Activated naive CD4-positive, alpha-beta T cell treated with anti-CD3 and anti-CD28 coated beads for 36 hours (primary cell): Measurements from ENCODE around the gene TDRD3. TPM values are rescaled to one million over a fixed set of nuclear protein-coding genes. Genes with fewer than 3 reads are reported as not detected.

Experiments
- CTCF ChIA-PET: fragments of 350-600 bp; sonication (Branson Sonifier 250); formaldehyde crosslinking; loops from one replicate; lab custom pipeline; 2021; ENCODE audit warnings: antibody characterized with exemption; lab: Charles Lee
- DNase-seq: peaks from one replicate; pipeline ENCODE4 v3.0.0-alpha.2; 2020
- H3K27ac Mint-ChIP-seq: one replicate; pipeline ENCODE4 v1.8.0; 2021; ENCODE audit warnings: mild to moderate bottlenecking, mixed read lengths
- H3K27me3 Mint-ChIP-seq: one replicate; pipeline ENCODE4 v1.8.0; 2021; ENCODE audit warnings: low read depth, mixed read lengths
- H3K36me3 Mint-ChIP-seq: one replicate; pipeline ENCODE4 v1.8.0; 2021; ENCODE audit warnings: low read depth, mixed read lengths
- H3K4me1 Mint-ChIP-seq: one replicate; pipeline ENCODE4 v1.8.0; 2021; ENCODE audit warnings: low read depth, mixed read lengths
- H3K4me3 Mint-ChIP-seq: one replicate; pipeline ENCODE4 v1.8.0; 2021; ENCODE audit warnings: mild to moderate bottlenecking, moderate library complexity, mixed read lengths
- H3K9me3 Mint-ChIP-seq: one replicate; pipeline ENCODE4 v1.8.0; 2021; ENCODE audit warnings: mixed read lengths
- intact Hi-C: fragments of 100-400 bp; cut with micrococcal nuclease; formaldehyde crosslinking; loops from one replicate; pipeline ENCODE4 v1.15.1; 2023
- total RNA-seq, 2 experiments: library from RNA; stranded (reverse); gene quantifications; one replicate each; pipeline ENCODE4 v1.2.3, GENCODE V29; 2021

TDRD3 gene
- total RNA-seq, 2 experiments from 2014 or later, result 13.5 to 14.2 TPM

GRCh38 chr13:60603049-60603448, 206.0 kb downstream of the TDRD3 start:
- Mint-ChIP-seq H3K9me3 (no peaks in the 10 kb centered on the region), H3K36me3 (no peaks in the 10 kb centered on the region), H3K4me3 (no peak overlapping the region), H3K27me3 (peaks cover 9% of the 10 kb centered on the region), H3K4me1 (no peaks in the 10 kb centered on the region), H3K27ac (no peak overlapping the region)
- intact Hi-C loops, result no loop called here
- DNase-seq, result no peak
- CTCF ChIA-PET, result no interaction called here

GRCh38 chr13:60604058-60604457, 207.0 kb downstream of the TDRD3 start:
- CTCF ChIA-PET, result no interaction called here
- peaks cover 9% of the 10 kb centered on the region for H3K27me3 Mint-ChIP-seq
- no peaks in the 10 kb centered on the region for H3K36me3 Mint-ChIP-seq
- H3K4me1 Mint-ChIP-seq, result no peaks in the 10 kb centered on the region
- DNase-seq, result no peak
- H3K9me3 Mint-ChIP-seq, result no peaks in the 10 kb centered on the region
- H3K27ac Mint-ChIP-seq, result no peak overlapping the region
- no peak overlapping the region for H3K4me3 Mint-ChIP-seq
- intact Hi-C loops, result no loop called here

GRCh38 chr13:60608954-60609353, 211.9 kb downstream of the TDRD3 start:
- intact Hi-C loops, result no loop called here
- CTCF ChIA-PET, result no interaction called here
- Mint-ChIP-seq H3K27me3 (peaks cover 3% of the 10 kb centered on the region), H3K4me1 (no peaks in the 10 kb centered on the region), H3K4me3 (no peak overlapping the region), H3K36me3 (no peaks in the 10 kb centered on the region), H3K9me3 (no peaks in the 10 kb centered on the region), H3K27ac (no peak overlapping the region)
- no peak for DNase-seq

- intact Hi-C loops, result no loop called here
- CTCF ChIA-PET, result no interaction called here
- H3K36me3 Mint-ChIP-seq, result no peaks in the 10 kb centered on the region
- H3K27ac Mint-ChIP-seq, result no peak overlapping the region
- H3K4me3 Mint-ChIP-seq, result no peak overlapping the region
- DNase-seq, result no peak
- H3K4me1 Mint-ChIP-seq, result no peaks in the 10 kb centered on the region
- H3K9me3 Mint-ChIP-seq, result no peaks in the 10 kb centered on the region
- H3K27me3 Mint-ChIP-seq, result peaks cover 2% of the 10 kb centered on the region
Observed at GRCh38 chr13:60611523-60611922, 214.5 kb downstream of the TDRD3 start.

- Mint-ChIP-seq H3K9me3 (no peaks in the 10 kb centered on the region), H3K4me3 (no peak overlapping the region), H3K27me3 (peaks cover 6% of the 10 kb centered on the region), H3K36me3 (no peaks in the 10 kb centered on the region), H3K4me1 (no peaks in the 10 kb centered on the region), H3K27ac (no peak overlapping the region)
- DNase-seq, result no peak
- intact Hi-C loops, result no loop called here
- CTCF ChIA-PET, result no interaction called here
Observed at GRCh38 chr13:60612593-60612992, 215.6 kb downstream of the TDRD3 start.

GRCh38 chr13:60613080-60613479, 216.1 kb downstream of the TDRD3 start:
- Mint-ChIP-seq H3K27me3 (peaks cover 7% of the 10 kb centered on the region), H3K4me3 (no peak overlapping the region), H3K36me3 (no peaks in the 10 kb centered on the region), H3K9me3 (no peaks in the 10 kb centered on the region), H3K27ac (no peak overlapping the region), H3K4me1 (no peaks in the 10 kb centered on the region)
- intact Hi-C loops, result no loop called here
- DNase-seq, result no peak
- CTCF ChIA-PET, result interaction anchor here (0.6 kb wide), 1 partner anchor 139 kb away, joined by 3 read pairs; no protein-coding TSS in a partner anchor

GRCh38 chr13:60617991-60618733, 221.1 kb downstream of the TDRD3 start:
- Mint-ChIP-seq H3K27ac (no peak overlapping the region), H3K27me3 (peaks cover 13% of the 10 kb centered on the region), H3K9me3 (no peaks in the 10 kb centered on the region), H3K4me3 (no peak overlapping the region), H3K4me1 (no peaks in the 10 kb centered on the region), H3K36me3 (no peaks in the 10 kb centered on the region)
- no peak for DNase-seq
- CTCF ChIA-PET, result interaction anchor here (0.5 kb wide), 1 partner anchor 169 kb away, joined by 3 read pairs; no protein-coding TSS in a partner anchor
- intact Hi-C loops, result no loop called here

GRCh38 chr13:60619461-60619860, 222.4 kb downstream of the TDRD3 start:
- Mint-ChIP-seq H3K9me3 (no peaks in the 10 kb centered on the region), H3K4me3 (no peak overlapping the region), H3K27ac (no peak overlapping the region), H3K36me3 (no peaks in the 10 kb centered on the region), H3K27me3 (peaks cover 17% of the 10 kb centered on the region), H3K4me1 (no peaks in the 10 kb centered on the region)
- CTCF ChIA-PET, result no interaction called here
- intact Hi-C loops, result no loop called here
- DNase-seq, result no peak

- no peak for DNase-seq
- CTCF ChIA-PET, result no interaction called here
Observed at GRCh38 chr13:60620611-60621395, 223.8 kb downstream of the TDRD3 start.

GRCh38 chr13:60623151-60623550, 226.1 kb downstream of the TDRD3 start:
- H3K4me3 Mint-ChIP-seq, result no peak overlapping the region
- intact Hi-C loops, result no loop called here
- H3K27ac Mint-ChIP-seq, result no peak overlapping the region
- DNase-seq, result no peak
- no peaks in the 10 kb centered on the region for H3K9me3 Mint-ChIP-seq
- CTCF ChIA-PET, result no interaction called here
- no peaks in the 10 kb centered on the region for H3K36me3 Mint-ChIP-seq
- H3K4me1 Mint-ChIP-seq, result no peaks in the 10 kb centered on the region
- H3K27me3 Mint-ChIP-seq, result peaks cover 20% of the 10 kb centered on the region

More at GRCh38 chr13:60620611-60621395, 223.8 kb downstream of the TDRD3 start:
- Mint-ChIP-seq H3K4me3 (no peak overlapping the region), H3K9me3 (no peaks in the 10 kb centered on the region), H3K27ac (no peak overlapping the region), H3K27me3 (peaks cover 25% of the 10 kb centered on the region), H3K36me3 (no peaks in the 10 kb centered on the region), H3K4me1 (no peaks in the 10 kb centered on the region)
- intact Hi-C loops, result no loop called here
